Panc1 (cell line): Measurements from ENCODE around the gene RPLP1.

Experiments
- CTCF ChIP-seq: fragments of 450-650 bp; IDR thresholded peaks from 2 replicates; pipeline ENCODE4 v1.5.1; 2017; ENCODE audit warnings: mild to moderate bottlenecking
- POLR2AphosphoS5 ChIP-seq: IDR thresholded peaks from 2 replicates; pipeline ENCODE4 v1.6.1; 2012; ENCODE audit warnings: mild to moderate bottlenecking, low read depth, low read length, moderate library complexity
- REST ChIP-seq, 2 experiments: IDR thresholded peaks; 2 replicates each; pipeline ENCODE4 v1.6.1; 2011 to 2012; ENCODE audit warnings: low read depth in 2 of 2, control low read depth in 1 of 2, low read length in 1 of 2, mild to moderate bottlenecking in 1 of 2, moderate library complexity in 1 of 2; ENCODE audit not compliant: insufficient read depth in 1 of 2
- SIN3A ChIP-seq: IDR thresholded peaks from 2 replicates; pipeline ENCODE4 v1.6.1; 2012; ENCODE audit warnings: low read depth, mild to moderate bottlenecking, low read length, moderate library complexity, borderline replicate concordance; ENCODE audit not compliant: insufficient read depth
- TCF7L2 ChIP-seq: IDR thresholded peaks from 2 replicates; pipeline ENCODE4 v1.6.1; 2011; ENCODE audit warnings: mild to moderate bottlenecking, low read depth, low read length, inconsistent platforms

DNA sequence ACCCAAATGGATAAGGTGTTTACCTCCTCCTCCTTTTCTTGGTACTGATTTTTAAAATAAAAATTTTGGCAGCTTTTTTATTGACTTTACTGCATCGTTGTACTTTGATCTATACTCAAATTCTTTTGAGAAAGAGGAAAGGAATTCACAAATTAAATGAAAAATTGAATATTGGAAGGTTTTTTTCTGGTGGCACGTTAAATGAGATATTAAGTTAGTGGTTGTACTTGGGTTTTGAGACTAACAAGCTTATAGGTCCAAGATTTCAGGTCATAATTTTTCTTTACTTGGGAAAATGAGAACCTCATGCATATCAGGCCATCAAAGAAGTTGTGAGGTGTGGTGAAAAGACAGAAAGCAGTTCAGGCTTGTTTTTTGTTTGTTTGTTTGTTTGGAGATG is 14.1 kb downstream of the RPLP1 start:
- TF ChIP-seq CTCF (no peak), SIN3A (no peak), POLR2AphosphoS5 (no peak), REST (IDR thresholded peaks at IDR 0.05; ENCODE audit: insufficient read depth in 1 of 2, low read depth in 2 of 2, low read length in 1 of 2) (no peak), TCF7L2 (no peak)
